OCI-LY7 (cell line): ENCODE results near the gene HSD17B13.

Experiments
- CTCF ChIP-seq: fragments of 200-600 bp; sonication (generic); conservative IDR thresholded peaks from 2 replicates; pipeline ENCODE4 v1.5.1; 2014; ENCODE audit warnings: mild to moderate bottlenecking, antibody characterized with exemption, low read length, moderate library complexity, mixed read lengths
- EZH2phosphoT487 ChIP-seq: fragments of 200-600 bp; sonication (generic); IDR thresholded peaks from 2 replicates; pipeline ENCODE4 v1.6.1; 2018; ENCODE audit warnings: low read depth, borderline replicate concordance, mild to moderate bottlenecking, mixed run types, antibody characterized with exemption, low read length, moderate library complexity, mixed read lengths

GRCh38 chr4:87370068-87370467 lies 47.4 kb upstream of the HSD17B13 start:
- TF ChIP-seq CTCF: no peak
- no peak for TF ChIP-seq EZH2phosphoT487
